LNCAP (cell line): Measurements from ENCODE around the gene CBFB.

Experiments used
- TF ChIP-seq, protein P1 (sequence below): fragments of 450-650 bp; IDR thresholded peaks from 2 replicates; pipeline ENCODE4 v1.5.1; 2017; ENCODE audit warnings: mild to moderate bottlenecking

CBFB gene

DNA sequence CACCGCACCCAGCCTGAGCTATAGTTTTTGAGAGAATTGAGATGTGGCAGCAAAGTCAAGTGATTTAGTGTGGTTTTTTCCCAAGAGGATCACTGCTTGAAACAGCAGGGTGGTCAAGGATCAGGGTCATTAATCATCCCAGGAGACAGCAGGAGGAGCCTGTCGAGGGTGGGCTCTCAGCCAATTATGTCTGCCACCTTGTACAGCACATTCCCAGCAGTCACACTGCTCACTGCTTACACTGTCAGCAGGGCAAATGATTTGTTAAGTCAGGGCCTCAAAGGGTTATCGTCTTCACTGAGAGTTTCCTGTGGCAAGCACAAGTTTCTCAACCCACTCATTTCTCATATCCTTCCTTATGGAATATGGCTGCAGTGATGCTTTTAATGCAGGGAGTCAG is 108.7 kb downstream of the CBFB start:
- TF ChIP-seq, protein P1, sequence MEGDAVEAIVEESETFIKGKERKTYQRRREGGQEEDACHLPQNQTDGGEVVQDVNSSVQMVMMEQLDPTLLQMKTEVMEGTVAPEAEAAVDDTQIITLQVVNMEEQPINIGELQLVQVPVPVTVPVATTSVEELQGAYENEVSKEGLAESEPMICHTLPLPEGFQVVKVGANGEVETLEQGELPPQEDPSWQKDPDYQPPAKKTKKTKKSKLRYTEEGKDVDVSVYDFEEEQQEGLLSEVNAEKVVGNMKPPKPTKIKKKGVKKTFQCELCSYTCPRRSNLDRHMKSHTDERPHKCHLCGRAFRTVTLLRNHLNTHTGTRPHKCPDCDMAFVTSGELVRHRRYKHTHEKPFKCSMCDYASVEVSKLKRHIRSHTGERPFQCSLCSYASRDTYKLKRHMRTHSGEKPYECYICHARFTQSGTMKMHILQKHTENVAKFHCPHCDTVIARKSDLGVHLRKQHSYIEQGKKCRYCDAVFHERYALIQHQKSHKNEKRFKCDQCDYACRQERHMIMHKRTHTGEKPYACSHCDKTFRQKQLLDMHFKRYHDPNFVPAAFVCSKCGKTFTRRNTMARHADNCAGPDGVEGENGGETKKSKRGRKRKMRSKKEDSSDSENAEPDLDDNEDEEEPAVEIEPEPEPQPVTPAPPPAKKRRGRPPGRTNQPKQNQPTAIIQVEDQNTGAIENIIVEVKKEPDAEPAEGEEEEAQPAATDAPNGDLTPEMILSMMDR, result no peak

DNA sequence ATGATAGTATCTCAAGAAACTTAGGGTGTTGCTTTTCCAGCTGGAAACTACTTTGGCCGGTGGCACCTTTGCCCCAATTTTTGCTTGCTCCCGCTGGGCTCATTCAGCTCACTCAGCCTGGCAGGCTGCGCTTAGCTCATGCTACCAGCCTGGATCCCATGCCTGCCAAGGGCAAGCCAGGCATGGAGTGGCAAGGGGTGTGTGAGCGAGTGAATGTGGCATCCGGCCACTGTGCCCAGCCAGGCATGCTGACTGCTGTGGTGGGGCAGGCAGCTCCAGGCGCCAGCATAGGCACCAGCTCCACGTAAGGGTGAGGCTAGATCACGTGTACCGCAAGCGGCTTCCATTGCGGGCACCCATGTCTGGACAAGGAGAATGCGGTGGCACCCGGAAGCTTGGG is 112.4 kb downstream of the CBFB start:
- TF ChIP-seq, protein P1, result no peak

DNA sequence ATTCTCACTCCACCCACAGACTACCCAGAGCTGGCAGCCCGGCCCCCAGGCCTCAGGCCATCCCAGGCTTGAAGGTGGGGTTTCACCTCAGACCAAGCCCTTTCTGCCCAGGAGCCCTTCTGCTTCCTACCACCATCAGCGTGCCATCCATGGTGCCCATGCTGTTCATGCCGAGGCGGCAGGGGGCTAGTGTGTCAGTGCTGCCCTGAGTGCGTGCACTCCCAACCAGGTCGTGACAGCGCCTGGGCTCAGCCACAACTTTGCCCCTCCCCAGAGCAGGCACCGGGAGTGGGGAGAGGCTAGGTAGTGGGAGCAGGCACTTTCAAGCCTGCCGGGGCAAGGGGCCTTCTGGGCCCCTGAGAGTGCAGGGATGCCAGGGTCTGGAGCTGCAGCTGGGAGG is 113.4 kb downstream of the CBFB start:
- TF ChIP-seq, protein P1, result no peak

DNA sequence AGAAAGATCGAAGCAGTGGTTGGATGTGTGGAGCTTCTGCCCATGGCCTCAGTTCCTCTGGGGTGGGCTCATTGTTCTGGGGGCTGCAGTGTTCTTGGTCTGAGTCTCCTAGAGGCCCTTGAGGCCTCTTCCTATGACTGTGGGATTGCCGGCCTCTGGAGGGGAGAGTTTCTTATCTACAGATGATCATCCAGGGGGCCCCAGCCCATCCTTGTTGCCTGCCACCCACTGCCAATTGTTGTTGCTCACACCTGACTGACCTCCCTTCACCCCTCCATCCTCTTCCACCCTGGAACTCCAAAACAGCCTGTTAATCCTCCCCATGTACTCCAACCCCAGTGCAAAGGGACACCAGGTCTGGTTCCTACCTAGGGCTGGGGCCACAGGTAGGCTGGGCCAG is 116.0 kb downstream of the CBFB start:
- TF ChIP-seq, protein P1, result no peak

DNA sequence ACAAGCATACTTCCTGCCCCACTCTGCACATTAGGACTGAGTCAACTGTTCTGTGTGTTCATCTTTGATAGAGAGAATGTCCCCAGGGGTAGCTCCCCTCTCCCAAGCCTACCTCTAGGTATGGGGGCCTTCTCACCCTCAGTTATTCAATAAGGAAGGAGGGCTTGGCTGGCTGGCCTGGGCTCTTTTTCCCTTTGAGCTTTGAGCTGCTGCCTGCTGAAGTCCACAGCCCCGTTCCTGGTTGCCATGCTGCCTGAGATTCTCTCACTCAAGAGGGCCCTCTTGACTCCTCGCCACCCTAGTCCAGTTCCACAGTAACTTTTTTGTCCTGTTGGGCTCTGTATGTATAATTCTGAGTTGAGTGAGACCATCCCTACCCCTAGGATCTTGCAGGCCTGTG is 116.8 kb downstream of the CBFB start:
- TF ChIP-seq, protein P1, result no peak

DNA sequence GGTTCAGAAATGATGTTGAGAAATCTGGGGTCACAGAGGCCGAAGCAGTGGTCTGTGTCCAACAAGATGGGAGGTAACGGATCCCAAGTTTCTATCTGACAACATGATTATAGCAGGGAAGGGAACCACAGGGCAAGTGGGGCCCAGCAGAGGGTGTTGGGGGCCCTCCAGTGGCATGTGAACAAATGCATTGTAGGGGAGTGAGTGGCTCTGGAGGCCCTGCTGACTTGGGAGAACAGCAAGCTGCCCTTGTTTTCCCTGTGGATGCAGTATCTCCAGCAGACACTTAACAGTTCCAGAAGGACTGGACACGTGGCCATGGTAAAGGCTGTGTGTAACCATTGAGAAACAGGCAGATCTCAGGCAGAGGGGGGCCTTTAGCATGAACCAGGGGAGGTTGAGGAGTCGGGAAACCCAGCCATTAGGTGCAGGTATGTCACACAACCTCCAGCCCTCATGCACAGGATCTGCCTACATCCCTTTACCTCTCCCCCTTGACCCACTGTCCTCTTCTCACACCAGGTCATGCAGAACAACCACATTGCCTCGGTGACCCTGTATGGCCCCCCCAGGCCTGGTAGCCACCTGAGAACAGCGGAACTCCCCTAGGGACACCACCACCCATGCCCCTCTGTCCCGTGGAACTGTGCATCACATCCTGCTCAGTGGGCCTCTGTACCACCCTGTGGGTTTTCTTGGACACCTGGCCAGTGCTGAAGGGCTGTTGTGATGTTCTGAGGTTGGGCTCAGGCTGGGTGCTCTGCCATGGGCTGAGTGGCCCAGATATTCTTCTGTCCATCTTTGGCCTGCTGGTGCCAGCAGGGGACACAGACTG is 117.8 kb downstream of the CBFB start:
- TF ChIP-seq, protein P1, result no peak

DNA sequence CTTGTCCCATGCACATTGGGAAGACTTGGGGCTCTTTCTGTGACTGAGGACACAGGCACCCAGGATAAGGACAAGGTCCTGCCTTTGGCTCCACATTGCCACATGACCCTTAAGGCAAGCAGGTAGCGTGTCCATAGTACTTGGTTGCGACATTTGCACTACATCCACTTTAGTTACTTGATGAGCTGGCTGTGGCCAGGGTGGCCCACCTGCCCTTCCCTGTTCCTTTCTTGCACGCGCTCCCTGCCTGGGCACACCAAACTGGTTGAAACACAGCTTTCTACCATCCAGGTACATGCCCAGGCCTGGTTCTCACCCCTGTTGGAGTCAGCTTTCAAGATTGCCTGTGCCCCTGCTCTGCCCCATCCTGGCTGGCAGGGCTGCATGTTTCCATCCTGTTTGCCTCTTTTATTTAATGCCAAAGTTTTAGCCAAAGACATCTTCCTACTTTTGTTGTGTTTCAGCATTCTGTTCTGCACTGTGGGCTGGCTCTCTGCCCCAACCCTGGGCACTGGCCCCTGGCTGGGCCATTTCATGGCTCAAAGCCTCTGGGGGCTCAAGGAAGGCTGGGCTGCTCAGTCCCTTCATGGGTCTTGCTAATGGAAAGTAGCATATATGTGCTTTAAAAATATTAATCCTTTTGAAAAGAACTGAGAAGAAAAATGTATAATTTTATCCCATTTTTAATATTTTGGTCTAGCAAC is 118.6 kb downstream of the CBFB start:
- TF ChIP-seq, protein P1, result no peak
